Adipose tissue (tissue), 3 donors: Measurements from ENCODE around the gene PCMTD2. TPM values are rescaled to one million over a fixed set of nuclear protein-coding genes. Genes with fewer than 3 reads are reported as not detected.

Source experiments
- H3K27ac ChIP-seq: one replicate; pipeline ENCODE4 v1.5.1; 2013; ENCODE audit warnings: low read depth, low read length
- WGBS, 3 donors: extraction: QIAGEN DNeasy Blood & Tissue Kit; methylation state at CpG; one replicate each; pipeline ENCODE4 v1.1.7; 2013; 5-methylcytosine and 5-hydroxymethylcytosine counted together
- polyA plus RNA-seq, 3 donors: library from polyadenylated mRNA; stranded (reverse); fragments of 200-250 nt; gene quantifications; one replicate each; pipeline ENCODE4 v1.2.3, GENCODE V29; 2013
- donor health status: healthy with polysubstance abuse.
- donor health status: Bipolar disorder and iron deficiency.
- donor health status: healthy.

Gene PCMTD2
- 10 to 100 TPM; 17.5 to 29.0 (median 21.1) TPM for polyA plus RNA-seq

GRCh38 chr20:64255361-64256281 lies at the start of gene PCMTD2:
PCMTD2 (plus strand) TSS chr20:64255748; CDS start chr20:64259966, 4,218 bp downstream.
- 0 to 1% (median 0%) methylated on average over 60 to 96 of the region's 96 CpGs for WGBS, 3 donors
- H3K27ac ChIP-seq: peak within 1 kb of the TSS; percentile 22

- H3K27ac ChIP-seq: no peak overlapping the region
- 87 to 91% (median 87%) methylated on average over 8 of the region's 8 CpGs for WGBS, 3 donors
Observed at GRCh38 chr20:64206614-64207013, 48.9 kb upstream of the PCMTD2 start.

GRCh38 chr20:64207641-64208590 lies 47.6 kb upstream of the PCMTD2 start:
- H3K27ac ChIP-seq: no peak overlapping the region
- 85 to 89% (median 86%) methylated on average over 25 of the region's 25 CpGs for WGBS, 3 donors

GRCh38 chr20:64209148-64209547 lies 46.4 kb upstream of the PCMTD2 start:
- 72 to 95% (median 80%) methylated on average over 7 of the region's 7 CpGs for WGBS, 3 donors
- H3K27ac ChIP-seq: no peak overlapping the region

- 71 to 82% (median 77%) methylated on average over 15 of the region's 15 CpGs for WGBS, 3 donors
- H3K27ac ChIP-seq: no peak overlapping the region
Observed at GRCh38 chr20:64210656-64211369, 44.7 kb upstream of the PCMTD2 start.

- no peak overlapping the region for H3K27ac ChIP-seq
- WGBS, 3 donors: 77 to 84% (median 82%) methylated on average over 16 to 21 of the region's 21 CpGs
Observed at GRCh38 chr20:64211874-64212658, 43.5 kb upstream of the PCMTD2 start.

GRCh38 chr20:64212755-64213154 lies 42.8 kb upstream of the PCMTD2 start:
- 48 to 53% (median 52%) methylated on average over 7 of the region's 7 CpGs for WGBS, 3 donors
- no peak overlapping the region for H3K27ac ChIP-seq

GRCh38 chr20:64214113-64214512 lies 41.4 kb upstream of the PCMTD2 start:
- H3K27ac ChIP-seq: no peak overlapping the region
- WGBS, 3 donors: 89 to 95% (median 93%) methylated on average over 10 of the region's 10 CpGs

- 48 to 60% (median 58%) methylated on average over 6 of the region's 6 CpGs for WGBS, 3 donors
- no peak overlapping the region for H3K27ac ChIP-seq
Observed at GRCh38 chr20:64214952-64215351, 40.6 kb upstream of the PCMTD2 start.

- WGBS, 3 donors: 70 to 82% (median 70%) methylated on average over 3 of the region's 3 CpGs
- no peak overlapping the region for H3K27ac ChIP-seq
Observed at GRCh38 chr20:64216036-64216435, 39.5 kb upstream of the PCMTD2 start.

GRCh38 chr20:64216910-64217309 lies 38.6 kb upstream of the PCMTD2 start:
- WGBS, 3 donors: 88 to 93% (median 91%) methylated on average over 11 of the region's 11 CpGs
- H3K27ac ChIP-seq: no peak overlapping the region

- WGBS, 3 donors: 64 to 74% (median 73%) methylated on average over 13 of the region's 13 CpGs
- H3K27ac ChIP-seq: no peak overlapping the region
Observed at GRCh38 chr20:64217539-64218221, 37.9 kb upstream of the PCMTD2 start.

- WGBS, 3 donors: 82 to 86% (median 84%) methylated on average over 12 of the region's 12 CpGs
- no peak overlapping the region for H3K27ac ChIP-seq
Observed at GRCh38 chr20:64219202-64219601, 36.3 kb upstream of the PCMTD2 start.

GRCh38 chr20:64219730-64220129 lies 35.8 kb upstream of the PCMTD2 start:
- WGBS, 3 donors: 76 to 89% (median 88%) methylated on average over 16 of the region's 16 CpGs
- no peak overlapping the region for H3K27ac ChIP-seq

- WGBS, 3 donors: 55 to 78% (median 76%) methylated on average over 8 of the region's 8 CpGs
Observed at GRCh38 chr20:64220420-64220819, 35.1 kb upstream of the PCMTD2 start.

GRCh38 chr20:64220891-64221527 lies 34.5 kb upstream of the PCMTD2 start:
- H3K27ac ChIP-seq: no peak overlapping the region
- 73 to 82% (median 80%) methylated on average over 17 of the region's 17 CpGs for WGBS, 3 donors

More at GRCh38 chr20:64220420-64220819, 35.1 kb upstream of the PCMTD2 start:
- no peak overlapping the region for H3K27ac ChIP-seq
